ENCODE data around the gene KLHL12. TPM values are rescaled to one million over a fixed set of nuclear protein-coding genes. Genes with fewer than 3 reads are reported as not detected.

KLHL12 gene
- 10 to 100 TPM; 26.6 to 29.7 TPM for total RNA-seq
- 10 to 100 TPM; 34.0 to 40.0 (median 35.8) TPM for polyA plus RNA-seq (ENCODE audit: insufficient read length in 6 of 6)
- long read RNA-seq, donor 1, transcript KLHL12-203 (12 exons, 3,359 nt): major isoform, 8 of 8 reads
- long read RNA-seq, donor 1, partial matches to known transcripts: 0 of 8 reads
- long read RNA-seq, donor 1, other reads (novel, unspliced or antisense): 0 of 8 reads
- long read RNA-seq, donor 2, transcript KLHL12-203 (12 exons, 3,359 nt): major isoform, 5 of 5 reads
- long read RNA-seq, donor 2, partial matches to known transcripts: 0 of 5 reads
- long read RNA-seq, donor 2, other reads (novel, unspliced or antisense): 0 of 5 reads
- long read RNA-seq, donor 3, transcript KLHL12-203 (12 exons, 3,359 nt): major isoform, 5 of 5 reads
- long read RNA-seq, donor 3, partial matches to known transcripts: 0 of 5 reads
- long read RNA-seq, donor 3, other reads (novel, unspliced or antisense): 0 of 5 reads
- long read RNA-seq, donor 4, transcript KLHL12-203 (12 exons, 3,359 nt): major isoform, 5 of 10 reads
- long read RNA-seq, donor 4, partial matches to known transcripts: 3 of 10 reads
- long read RNA-seq, donor 4, other reads (novel, unspliced or antisense): 2 of 10 reads
- long read RNA-seq, donor 5, transcript KLHL12-203 (12 exons, 3,359 nt): major isoform, 11 of 11 reads
- long read RNA-seq, donor 5, partial matches to known transcripts: 0 of 11 reads
- long read RNA-seq, donor 5, other reads (novel, unspliced or antisense): 0 of 11 reads
- long read RNA-seq, donor 6, transcript KLHL12-203 (12 exons, 3,359 nt): major isoform, 5 of 5 reads
- long read RNA-seq, donor 6, partial matches to known transcripts: 0 of 5 reads
- long read RNA-seq, donor 6, other reads (novel, unspliced or antisense): 0 of 5 reads
- long read RNA-seq, donor 7, partial matches to known transcripts: 0 of 4 reads
- long read RNA-seq, donor 7, other reads (novel, unspliced or antisense): 0 of 4 reads
- long read RNA-seq, donor 8, partial matches to known transcripts: 0 of 4 reads
- long read RNA-seq, donor 8, other reads (novel, unspliced or antisense): 0 of 4 reads
- long read RNA-seq, donor 9: 0 reads
- long read RNA-seq, donor 10, partial matches to known transcripts: 5 of 7 reads
- long read RNA-seq, donor 10, other reads (novel, unspliced or antisense): 1 of 7 reads
- long read RNA-seq, donor 11, transcript KLHL12-203 (12 exons, 3,359 nt): major isoform, 9 of 14 reads
- long read RNA-seq, donor 11, partial matches to known transcripts: 5 of 14 reads
- long read RNA-seq, donor 11, other reads (novel, unspliced or antisense): 0 of 14 reads
- long read RNA-seq, donor 12, partial matches to known transcripts: 0 of 3 reads
- long read RNA-seq, donor 12, other reads (novel, unspliced or antisense): 0 of 3 reads

- Histone ChIP-seq H3K4me3 (peak within 1 kb of the TSS; percentile 61 to 90), H3K9me3 (no peaks in the 10 kb centered on the region), H3K27ac (peak within 1 kb of the TSS; percentile 94 to 97), H3K4me1 (peaks cover 0 to 41% of the 10 kb centered on the region in 2 donors), H3K36me3 (peaks cover 0 to 14% of the 10 kb centered on the region in 2 donors), H3K27me3 (no peaks in the 10 kb centered on the region)
- peak; percentile 97 to 99 (median 98) for DNase-seq
- peak; percentile 46 to 63 for TF ChIP-seq CTCF (IDR thresholded peaks at IDR 0.05)
- ATAC-seq: peak; percentile 98
- intact Hi-C loops (cut with DNase I): no loop called here
Observed at GRCh38 chr1:202926581-202927491, at the start of gene KLHL12. TSS of gene KLHL12 (minus strand) at chr1:202927234. CDS start at chr1:202925162, 2,072 bp downstream.

GRCh38 chr1:202976633-202977032 lies 49.6 kb upstream of the KLHL12 start:
- Histone ChIP-seq H3K27me3 (no peaks in the 10 kb centered on the region), H3K4me1 (peaks cover 0 to 11% of the 10 kb centered on the region in 2 donors), H3K36me3 (no peaks in the 10 kb centered on the region), H3K4me3 (no peak overlapping the region), H3K27ac (no peak overlapping the region), H3K9me3 (no peaks in the 10 kb centered on the region)
- intact Hi-C loops (cut with DNase I): no loop called here
- no peak for TF ChIP-seq CTCF (IDR thresholded peaks at IDR 0.05)
- ATAC-seq: no peak
- no peak for DNase-seq

GRCh38 chr1:202974856-202975255 lies 47.8 kb upstream of the KLHL12 start:
- DNase-seq (no peak), ATAC-seq (no peak)
- no peaks in the 10 kb centered on the region for H3K36me3 ChIP-seq
- H3K9me3 ChIP-seq: no peaks in the 10 kb centered on the region
- H3K4me3 ChIP-seq: no peak overlapping the region
- intact Hi-C loops (cut with DNase I): no loop called here
- H3K27ac ChIP-seq: no peak overlapping the region
- H3K27me3 ChIP-seq: no peaks in the 10 kb centered on the region
- peaks cover 0 to 17% of the 10 kb centered on the region in 2 donors for H3K4me1 ChIP-seq
- no peak for TF ChIP-seq CTCF (IDR thresholded peaks at IDR 0.05)

GRCh38 chr1:202972046-202972445 lies 45.0 kb upstream of the KLHL12 start:
- peaks cover 3 to 40% of the 10 kb centered on the region in 2 donors for H3K4me1 ChIP-seq
- no peaks in the 10 kb centered on the region for H3K9me3 ChIP-seq
- DNase-seq (no peak), ATAC-seq (no peak)
- intact Hi-C loops (cut with DNase I): no loop called here
- H3K27me3 ChIP-seq: no peaks in the 10 kb centered on the region
- TF ChIP-seq CTCF (IDR thresholded peaks at IDR 0.05): no peak
- no peaks in the 10 kb centered on the region for H3K36me3 ChIP-seq
- no peak overlapping the region for H3K4me3 ChIP-seq
- H3K27ac ChIP-seq: no peak overlapping the region
